Astrocyte of the spinal cord (primary cell): Measurements from ENCODE around the gene TOP2B.

Experiments
- DNase-seq: peaks from one replicate; pipeline ENCODE4 v3.0.0; 2011; ENCODE audit warnings: low read depth, low spot score
- H3K4me3 ChIP-seq: 2 replicates; pipeline ENCODE4 v1.5.1; 2011; ENCODE audit warnings: low read depth, mild to moderate bottlenecking, low read length, moderate library complexity
- in situ Hi-C: cut with HindIII; loops from 2 replicates; pipeline ENCODE4 v1.10.0; 2017; ENCODE audit warnings: low sequenced_read_pairs
- TF ChIP-seq, protein P1 (sequence below): IDR thresholded peaks from 2 replicates; pipeline ENCODE4 v1.5.1; 2012; ENCODE audit warnings: low read depth, mild to moderate bottlenecking, low read length, inconsistent platforms

The TOP2B gene

GRCh38 chr3:25633919-25634318 lies 30.8 kb downstream of the TOP2B start:
- H3K4me3 ChIP-seq: no peak overlapping the region
- TF ChIP-seq, protein P1, sequence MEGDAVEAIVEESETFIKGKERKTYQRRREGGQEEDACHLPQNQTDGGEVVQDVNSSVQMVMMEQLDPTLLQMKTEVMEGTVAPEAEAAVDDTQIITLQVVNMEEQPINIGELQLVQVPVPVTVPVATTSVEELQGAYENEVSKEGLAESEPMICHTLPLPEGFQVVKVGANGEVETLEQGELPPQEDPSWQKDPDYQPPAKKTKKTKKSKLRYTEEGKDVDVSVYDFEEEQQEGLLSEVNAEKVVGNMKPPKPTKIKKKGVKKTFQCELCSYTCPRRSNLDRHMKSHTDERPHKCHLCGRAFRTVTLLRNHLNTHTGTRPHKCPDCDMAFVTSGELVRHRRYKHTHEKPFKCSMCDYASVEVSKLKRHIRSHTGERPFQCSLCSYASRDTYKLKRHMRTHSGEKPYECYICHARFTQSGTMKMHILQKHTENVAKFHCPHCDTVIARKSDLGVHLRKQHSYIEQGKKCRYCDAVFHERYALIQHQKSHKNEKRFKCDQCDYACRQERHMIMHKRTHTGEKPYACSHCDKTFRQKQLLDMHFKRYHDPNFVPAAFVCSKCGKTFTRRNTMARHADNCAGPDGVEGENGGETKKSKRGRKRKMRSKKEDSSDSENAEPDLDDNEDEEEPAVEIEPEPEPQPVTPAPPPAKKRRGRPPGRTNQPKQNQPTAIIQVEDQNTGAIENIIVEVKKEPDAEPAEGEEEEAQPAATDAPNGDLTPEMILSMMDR: no peak
- in situ Hi-C loops: no loop called here
- no peak for DNase-seq

- no peak overlapping the region for H3K4me3 ChIP-seq
- in situ Hi-C loops: no loop called here
- no peak for DNase-seq
- TF ChIP-seq, protein P1: no peak
Observed at GRCh38 chr3:25631989-25632388, 32.7 kb downstream of the TOP2B start.

DNA sequence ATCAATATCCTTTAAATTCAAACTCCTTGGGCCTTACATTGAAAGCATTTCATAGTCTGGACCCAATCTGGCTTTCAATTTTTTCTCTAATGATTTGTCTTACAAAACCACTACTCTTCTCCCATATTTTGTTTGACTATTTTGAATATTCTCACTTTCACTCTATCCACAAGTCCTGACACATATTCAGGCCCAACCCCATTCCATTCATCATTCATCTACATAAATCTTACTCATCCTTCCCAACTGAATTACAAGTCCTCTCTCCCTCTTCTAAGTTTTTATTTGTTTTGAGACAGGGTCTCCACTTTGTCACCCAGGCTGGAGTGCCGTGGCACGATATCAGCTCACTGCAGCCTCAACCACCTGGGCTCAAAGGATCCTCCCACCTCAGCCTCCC lies 43.6 kb downstream of the TOP2B start:
- H3K4me3 ChIP-seq: no peak overlapping the region
- DNase-seq: no peak
- TF ChIP-seq, protein P1: no peak
- in situ Hi-C loops: no loop called here

- DNase-seq: no peak
- H3K4me3 ChIP-seq: no peak overlapping the region
- TF ChIP-seq, protein P1: no peak
- in situ Hi-C loops: no loop called here
Observed at GRCh38 chr3:25620493-25620892, 44.2 kb downstream of the TOP2B start.

DNA sequence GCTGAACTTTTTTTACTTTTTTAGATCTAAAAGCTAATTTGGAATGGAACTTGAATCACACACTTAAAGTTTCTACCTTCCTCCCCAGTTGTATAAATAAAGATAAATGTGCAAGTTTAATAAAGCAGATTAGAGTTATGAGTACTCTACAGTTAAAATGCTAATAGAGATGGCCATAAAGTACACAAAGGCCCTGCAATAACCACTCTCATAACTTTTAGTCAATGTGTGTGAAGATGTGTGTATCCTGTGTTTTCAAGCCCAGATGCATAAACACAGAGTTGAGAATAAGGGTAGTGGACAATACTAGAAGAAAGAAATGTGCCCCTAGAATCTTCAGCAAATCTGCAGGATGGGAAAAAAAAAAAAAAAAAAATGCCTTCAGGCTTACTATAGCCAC lies 45.3 kb downstream of the TOP2B start:
- no peak for DNase-seq
- in situ Hi-C loops: no loop called here
- H3K4me3 ChIP-seq: no peak overlapping the region
- TF ChIP-seq, protein P1: no peak

DNA sequence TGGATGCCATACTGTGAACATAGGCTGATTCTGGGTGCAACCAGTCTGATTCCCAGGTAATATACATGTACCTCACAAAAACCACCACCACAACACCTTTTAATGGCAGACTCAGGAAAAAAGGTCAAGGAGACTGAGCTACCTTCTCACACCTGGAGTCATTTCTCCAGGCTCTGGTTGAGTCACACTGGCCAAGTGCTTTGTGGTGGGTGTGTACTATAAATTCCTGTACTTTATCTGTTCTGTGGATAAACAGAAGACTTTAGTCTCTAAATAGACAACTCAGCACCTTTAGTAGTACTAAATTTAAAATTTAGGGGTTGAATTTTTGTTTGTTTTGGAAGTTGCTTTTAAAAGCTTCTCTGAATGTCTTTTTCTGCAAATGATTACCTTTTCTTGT lies 46.7 kb downstream of the TOP2B start:
- in situ Hi-C loops: no loop called here
- H3K4me3 ChIP-seq: no peak overlapping the region
- no peak for DNase-seq
- TF ChIP-seq, protein P1: no peak

GRCh38 chr3:25611193-25611592 lies 53.5 kb downstream of the TOP2B start:
- H3K4me3 ChIP-seq: no peak overlapping the region
- in situ Hi-C loops: no loop called here

More at GRCh38 chr3:25611193-25611592, 53.5 kb downstream of the TOP2B start:
- DNase-seq: no peak
- TF ChIP-seq, protein P1: no peak
